HG03558 (cell line): Measurements from ENCODE around the gene PPP1R7.
"Not testable (repeated sequence)": the region's sequence is repeated elsewhere in the genome, so short reads cannot be mapped to it uniquely, and the experiment has no call there.

Experiments used
- ATAC-seq: cut with Tn5 transposase; IDR thresholded peaks from one replicate; pipeline ENCODE4 v1.9.1; 2021; ENCODE audit warnings: moderate number of reproducible peaks; ENCODE audit not compliant: unreplicated experiment; ENCODE audit errors: extremely low read depth

Gene PPP1R7

GRCh38 chr2:241188361-241189092 lies 38.3 kb downstream of the PPP1R7 start, which contains the start of gene ANO7:
Gene ANO7, plus strand, starts transcription at chr2:241188677. Its CDS starts 1,387 bp downstream, at chr2:241190064.
- ATAC-seq, result no peak

- no peak for ATAC-seq
These were observed 39.0 kb downstream of the PPP1R7 start for GRCh38 chr2:241189093-241189855.

GRCh38 chr2:241189856-241190201 lies 39.6 kb downstream of the PPP1R7 start:
- no peak for ATAC-seq

GRCh38 chr2:241190291-241190981 lies 40.2 kb downstream of the PPP1R7 start:
- ATAC-seq, result no peak

GRCh38 chr2:241191081-241191480 lies 40.8 kb downstream of the PPP1R7 start:
- ATAC-seq, result no peak

GRCh38 chr2:241193271-241193670 lies 43.0 kb downstream of the PPP1R7 start:
- no peak for ATAC-seq

- ATAC-seq, result no peak
These were observed 44.5 kb downstream of the PPP1R7 start for GRCh38 chr2:241194811-241195210.

- no peak for ATAC-seq
These were observed 45.4 kb downstream of the PPP1R7 start for GRCh38 chr2:241195506-241196130.

GRCh38 chr2:241197246-241197645 lies 47.0 kb downstream of the PPP1R7 start:
- not testable (repeated sequence) for ATAC-seq

- ATAC-seq, result no peak
These were observed 47.7 kb downstream of the PPP1R7 start for GRCh38 chr2:241197947-241198346.

- no peak for ATAC-seq
These were observed 48.4 kb downstream of the PPP1R7 start for GRCh38 chr2:241198381-241199279.

- ATAC-seq, result no peak
These were observed 49.0 kb downstream of the PPP1R7 start for GRCh38 chr2:241199286-241199685.

GRCh38 chr2:241199897-241200821 lies 49.9 kb downstream of the PPP1R7 start:
- no peak for ATAC-seq

- no peak for ATAC-seq
These were observed 50.6 kb downstream of the PPP1R7 start for GRCh38 chr2:241200822-241201395.

GRCh38 chr2:241201445-241202267 lies 51.4 kb downstream of the PPP1R7 start:
- no peak for ATAC-seq

- no peak for ATAC-seq
These were observed 52.0 kb downstream of the PPP1R7 start for GRCh38 chr2:241202268-241202585.

GRCh38 chr2:241202681-241203080 lies 52.4 kb downstream of the PPP1R7 start:
- ATAC-seq, result no peak
